Muscle of back (tissue), 11 donors: Measurements from ENCODE around the gene ESCO1. TPM values are rescaled to one million over a fixed set of nuclear protein-coding genes. Genes with fewer than 3 reads are reported as not detected.
"Not testable (repeated sequence)": the region's sequence is repeated elsewhere in the genome, so short reads cannot be mapped to it uniquely, and the experiment has no call there.

Source experiments
- DNase-seq, 3 donors: peaks; one replicate each; pipeline versions ENCODE4 v3.0.0 to v3.0.0-alpha.2; 2013
- polyA plus RNA-seq, 10 donors: library from polyadenylated mRNA; unstranded; fragments of 120-200 nt; gene quantifications; one replicate each; pipeline ENCODE4 v1.2.1, GENCODE V29; 2013; ENCODE audit not compliant: insufficient read length in 10 of 10

ESCO1 gene
- polyA plus RNA-seq, 10 donors = 16.1 to 25.1 (median 20.6) TPM

- no peak for DNase-seq
Measured at GRCh38 chr18:21597620-21598019, 2.9 kb downstream of the ESCO1 start.

- no peak for DNase-seq
Measured at GRCh38 chr18:21593540-21594257, 6.8 kb downstream of the ESCO1 start.

GRCh38 chr18:21592361-21592760 lies 8.1 kb downstream of the ESCO1 start:
- not testable (repeated sequence) for DNase-seq

GRCh38 chr18:21584391-21584790 lies 16.1 kb downstream of the ESCO1 start:
- no peak for DNase-seq

GRCh38 chr18:21575656-21576055 lies 24.8 kb downstream of the ESCO1 start:
- DNase-seq = no peak

GRCh38 chr18:21571772-21572171 lies 28.7 kb downstream of the ESCO1 start:
- peak; percentile 7 to 49 (median 30) for DNase-seq

- DNase-seq = peak in 1 of 3 donors; percentile 5
Measured at GRCh38 chr18:21559195-21559594, 41.3 kb downstream of the ESCO1 start.

- peak in 1 of 3 donors; percentile 3 for DNase-seq
Measured at GRCh38 chr18:21557607-21558253, 42.8 kb downstream of the ESCO1 start.

- no peak for DNase-seq
Measured at GRCh38 chr18:21550510-21550970, 50.0 kb downstream of the ESCO1 start.

- no peak for DNase-seq
Measured at GRCh38 chr18:21548647-21549046, 51.9 kb downstream of the ESCO1 start.

- no peak for DNase-seq
Measured at GRCh38 chr18:21546423-21546822, 54.1 kb downstream of the ESCO1 start.

- no peak for DNase-seq
Measured at GRCh38 chr18:21538230-21538629, 62.3 kb downstream of the ESCO1 start.

- DNase-seq = no peak
Measured at GRCh38 chr18:21534327-21534726, 66.2 kb downstream of the ESCO1 start.

GRCh38 chr18:21526463-21526862 lies 74.0 kb downstream of the ESCO1 start:
- DNase-seq = no peak

GRCh38 chr18:21525916-21526315 lies 74.6 kb downstream of the ESCO1 start:
- DNase-seq = no peak

GRCh38 chr18:21522530-21522929 lies 78.0 kb downstream of the ESCO1 start:
- DNase-seq = no peak

- DNase-seq = no peak
Measured at GRCh38 chr18:21513741-21514140, 86.8 kb downstream of the ESCO1 start.

GRCh38 chr18:21513292-21513691 lies 87.2 kb downstream of the ESCO1 start:
- DNase-seq = no peak

- DNase-seq = no peak
Measured at GRCh38 chr18:21509062-21509461, 91.4 kb downstream of the ESCO1 start.

GRCh38 chr18:21507913-21508701 lies 92.4 kb downstream of the ESCO1 start:
- no peak for DNase-seq

- DNase-seq = no peak
Measured at GRCh38 chr18:21502661-21503060, 97.8 kb downstream of the ESCO1 start.

- no peak for DNase-seq
Measured at GRCh38 chr18:21499997-21500396, 100.5 kb downstream of the ESCO1 start.
